Measurements from ENCODE around the gene UBE2N.
A peak's percentile ranks its signal among the peaks of the same experiment; 100 is the strongest.
"Not testable (repeated sequence)": the region's sequence is repeated elsewhere in the genome, so short reads cannot be mapped to it uniquely, and the experiment has no call there.

Gene UBE2N

GRCh38 chr12:93409343-93410187 lies 32.2 kb downstream of the UBE2N start:
- DNase-seq = not testable (repeated sequence)

DNA sequence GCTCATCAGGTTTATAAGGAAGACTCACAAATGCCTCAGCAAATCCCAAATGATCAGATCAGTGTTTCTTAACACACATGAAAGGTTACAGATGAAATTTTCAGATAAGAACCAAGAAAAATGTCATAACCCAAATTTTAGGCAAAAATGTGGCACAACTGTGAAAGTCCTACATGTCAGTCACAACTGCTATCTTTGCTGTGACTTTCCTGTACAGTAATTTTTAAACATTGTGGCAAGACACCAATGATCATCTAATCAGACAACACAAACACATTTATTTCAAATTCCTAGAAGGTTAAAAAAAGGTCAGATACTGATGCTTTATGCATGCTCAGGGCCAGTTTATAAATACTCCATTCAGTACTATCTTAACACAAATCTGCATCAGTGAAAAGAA lies 32.9 kb downstream of the UBE2N start:
- no peak for DNase-seq

- no peak for DNase-seq
These were observed 33.8 kb downstream of the UBE2N start for GRCh38 chr12:93407963-93408283.

DNA sequence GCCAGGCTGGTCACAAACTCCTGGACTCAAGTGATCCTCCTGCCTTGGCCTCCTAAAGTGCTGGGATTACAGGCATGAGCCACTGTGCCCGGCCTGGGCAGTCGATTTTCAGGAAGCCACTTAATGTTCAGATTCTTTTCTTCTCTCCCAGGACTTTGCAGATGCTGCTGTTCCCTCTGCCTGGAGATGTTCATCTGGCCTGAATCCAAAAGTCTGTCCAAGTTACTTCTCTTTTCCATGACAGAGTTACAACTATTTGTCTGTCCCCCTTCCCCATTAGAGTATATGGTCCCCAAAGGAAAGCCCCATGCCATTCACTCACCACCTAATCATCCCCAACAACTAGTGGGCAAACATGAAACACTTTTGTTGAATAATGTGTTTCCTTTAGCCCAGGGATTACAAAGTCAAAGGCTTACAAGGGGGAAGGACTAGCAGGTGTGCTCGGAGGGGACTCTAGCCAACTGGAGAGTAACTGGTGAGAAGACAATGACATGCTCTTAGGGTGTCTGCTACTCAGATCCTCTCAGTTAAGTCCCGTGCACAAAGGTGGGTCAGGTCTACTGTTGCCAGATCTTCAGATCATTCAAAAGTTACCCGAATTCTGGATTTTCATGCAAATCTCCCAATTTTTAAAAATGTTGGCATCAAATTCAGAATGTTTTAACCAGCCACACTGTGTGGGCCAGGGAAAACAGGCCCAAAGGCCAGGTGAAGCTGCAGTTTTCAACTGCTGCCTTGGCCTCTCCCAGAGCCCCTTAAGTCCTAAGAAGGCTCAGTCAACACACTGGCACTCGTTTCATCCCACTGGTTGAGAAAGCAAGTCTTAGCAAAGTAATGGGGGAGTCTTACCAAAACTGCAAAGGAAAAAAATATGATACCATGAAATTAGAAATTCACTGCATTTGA lies 34.4 kb downstream of the UBE2N start:
- DNase-seq = no peak

DNA sequence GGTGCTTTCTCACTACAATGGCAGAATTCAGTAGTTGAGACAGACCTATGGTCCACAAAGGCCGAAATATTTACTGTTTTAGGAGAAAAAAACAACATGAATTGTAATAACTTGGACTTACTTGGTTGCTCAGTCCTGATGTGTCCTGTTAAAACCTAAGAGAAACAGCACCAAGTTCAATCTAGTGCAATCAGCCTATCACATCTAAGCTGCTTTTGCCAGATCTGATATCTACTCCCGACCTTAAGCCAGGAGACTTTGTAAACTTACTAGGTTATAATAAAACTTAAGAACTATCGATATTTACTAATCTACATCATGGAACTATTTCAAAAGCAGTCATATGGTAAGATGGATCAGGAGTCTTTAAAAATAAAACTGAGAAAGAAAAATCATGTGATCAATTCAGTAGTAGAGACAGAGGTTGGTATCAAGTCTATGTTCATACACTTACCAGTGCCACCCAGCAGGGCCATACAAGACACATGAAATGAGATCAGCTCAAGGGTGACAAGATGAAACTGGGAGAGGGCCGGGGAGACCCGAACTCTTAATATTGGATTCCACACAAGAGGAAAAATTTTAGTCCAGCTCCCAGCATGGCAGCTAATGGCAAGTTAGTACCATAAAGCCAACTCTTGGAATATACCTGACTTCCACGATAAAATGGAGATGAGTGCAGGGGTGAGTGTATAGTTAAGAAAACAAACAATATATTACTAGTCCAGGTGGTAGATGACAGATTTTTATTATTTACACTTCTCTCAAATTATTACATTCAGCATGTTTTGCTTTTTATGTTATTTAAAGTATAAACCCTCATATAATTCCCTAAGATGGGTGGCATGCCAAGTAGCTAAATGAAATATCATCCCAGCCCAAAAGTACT lies 36.5 kb downstream of the UBE2N start:
- DNase-seq = no peak

GRCh38 chr12:93403988-93404803 lies 37.6 kb downstream of the UBE2N start:
- DNase-seq = no peak

DNA sequence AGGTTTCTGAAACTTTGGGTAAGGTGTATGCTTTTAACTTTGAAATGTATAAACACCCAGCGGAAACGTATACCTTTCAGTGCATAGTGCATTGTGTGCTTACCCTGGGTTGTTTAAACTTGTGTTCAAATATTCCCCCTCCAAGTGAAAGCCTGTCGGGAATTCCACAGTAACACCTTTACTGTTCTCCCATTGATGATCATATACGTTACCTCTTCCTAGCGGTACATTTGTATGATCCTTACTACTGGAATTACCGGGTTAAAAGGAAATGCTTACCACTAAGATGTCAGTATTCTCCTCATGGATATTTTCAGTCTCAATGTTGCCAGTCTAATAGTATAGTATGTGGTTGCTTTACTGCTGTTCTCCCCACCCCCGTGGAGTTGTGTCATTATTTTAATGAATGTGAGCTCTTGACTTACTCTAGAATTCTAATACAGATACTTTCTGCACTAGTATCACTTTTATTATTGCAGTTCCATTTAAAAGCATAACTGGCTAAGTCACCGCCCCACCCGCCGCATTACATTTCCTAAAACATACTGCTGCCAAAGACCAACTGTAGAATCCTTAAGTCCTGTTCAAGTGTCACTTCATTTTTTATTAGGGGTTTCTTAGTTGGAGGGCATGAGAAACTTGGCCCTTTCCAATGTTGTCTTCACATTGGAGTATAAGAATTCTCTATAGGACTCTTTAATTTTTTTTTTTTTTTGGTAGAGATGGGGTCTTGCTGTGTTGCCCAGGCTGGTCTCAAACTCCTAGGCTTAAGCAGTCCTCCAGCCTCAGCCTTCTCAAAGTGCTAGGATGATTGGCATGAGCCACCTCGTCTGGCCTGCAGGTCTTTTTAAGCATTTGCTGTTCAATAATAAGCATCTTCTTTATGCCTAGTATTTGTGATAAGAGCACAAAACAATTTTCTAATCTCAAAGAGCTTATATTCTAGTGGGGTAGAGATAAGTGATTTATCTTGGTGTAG lies 39.1 kb downstream of the UBE2N start:
- no peak for DNase-seq

- DNase-seq = not testable (repeated sequence)
These were observed 42.4 kb downstream of the UBE2N start for GRCh38 chr12:93399183-93399863.

DNA sequence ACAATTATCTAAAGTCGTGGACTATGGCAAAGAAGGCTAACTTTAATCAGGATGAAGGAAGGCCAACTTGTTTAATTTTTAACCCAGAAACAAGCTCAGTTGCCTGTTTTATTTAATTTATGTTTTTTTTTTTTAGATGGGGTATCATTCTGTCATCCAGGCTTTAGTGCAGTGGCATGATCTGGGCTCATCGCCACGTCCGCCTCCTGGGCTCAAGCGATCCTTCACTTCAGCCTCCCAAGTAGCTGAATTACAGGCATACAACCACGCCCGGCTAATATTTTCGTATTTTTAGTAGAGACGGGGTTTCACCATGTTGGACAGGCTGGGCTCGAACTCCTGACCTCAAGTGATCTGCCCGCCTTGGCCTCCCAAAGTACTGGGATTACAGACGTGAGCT lies 44.3 kb downstream of the UBE2N start:
- DNase-seq = no peak

DNA sequence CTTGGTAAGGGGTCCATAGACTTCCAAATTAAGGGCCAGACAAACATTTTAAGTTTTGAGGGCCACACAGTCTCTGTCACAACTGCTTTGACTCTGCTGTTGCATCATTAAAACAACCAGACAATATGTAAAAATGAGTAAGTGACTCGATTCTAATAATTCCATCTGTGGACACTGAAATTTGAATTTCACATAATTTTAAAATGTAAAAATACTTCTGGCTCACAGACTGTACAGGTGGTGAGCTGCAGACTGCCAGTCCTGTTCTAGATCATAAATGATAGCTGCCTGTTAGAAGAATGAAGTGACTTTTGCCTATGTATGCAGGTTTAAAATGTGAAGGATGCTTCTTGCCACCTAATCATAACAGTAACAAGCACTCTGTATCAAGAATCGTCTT lies 48.3 kb downstream of the UBE2N start:
- DNase-seq = no peak

GRCh38 chr12:93390549-93391297 lies 51.0 kb downstream of the UBE2N start:
- no peak for DNase-seq

- no peak for DNase-seq
These were observed 51.7 kb downstream of the UBE2N start for GRCh38 chr12:93390031-93390430.

GRCh38 chr12:93387780-93388179 lies 54.0 kb downstream of the UBE2N start:
- no peak for DNase-seq

DNA sequence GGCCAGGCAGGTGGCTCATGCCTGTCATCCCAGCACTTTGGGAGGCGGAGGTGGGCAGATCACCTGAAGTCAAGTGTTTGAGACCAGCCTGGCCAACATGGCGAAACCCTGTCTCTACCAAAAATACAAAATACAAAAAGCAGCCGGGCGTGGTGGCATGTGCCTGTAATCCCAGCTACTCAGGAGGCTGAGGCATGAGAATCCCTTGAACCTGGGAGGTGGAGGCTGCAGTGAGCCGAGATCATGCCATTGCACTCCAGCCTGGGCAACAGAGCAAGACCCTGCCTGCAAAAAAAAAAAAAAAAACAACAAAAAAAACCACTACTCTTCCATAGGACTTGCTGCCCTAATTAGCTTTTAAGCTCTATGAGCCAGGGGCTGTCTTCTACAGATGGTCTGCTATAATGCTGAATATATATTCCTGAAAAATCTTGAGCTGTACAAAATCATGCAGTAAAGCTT lies 59.7 kb downstream of the UBE2N start:
- DNase-seq = not testable (repeated sequence)

DNA sequence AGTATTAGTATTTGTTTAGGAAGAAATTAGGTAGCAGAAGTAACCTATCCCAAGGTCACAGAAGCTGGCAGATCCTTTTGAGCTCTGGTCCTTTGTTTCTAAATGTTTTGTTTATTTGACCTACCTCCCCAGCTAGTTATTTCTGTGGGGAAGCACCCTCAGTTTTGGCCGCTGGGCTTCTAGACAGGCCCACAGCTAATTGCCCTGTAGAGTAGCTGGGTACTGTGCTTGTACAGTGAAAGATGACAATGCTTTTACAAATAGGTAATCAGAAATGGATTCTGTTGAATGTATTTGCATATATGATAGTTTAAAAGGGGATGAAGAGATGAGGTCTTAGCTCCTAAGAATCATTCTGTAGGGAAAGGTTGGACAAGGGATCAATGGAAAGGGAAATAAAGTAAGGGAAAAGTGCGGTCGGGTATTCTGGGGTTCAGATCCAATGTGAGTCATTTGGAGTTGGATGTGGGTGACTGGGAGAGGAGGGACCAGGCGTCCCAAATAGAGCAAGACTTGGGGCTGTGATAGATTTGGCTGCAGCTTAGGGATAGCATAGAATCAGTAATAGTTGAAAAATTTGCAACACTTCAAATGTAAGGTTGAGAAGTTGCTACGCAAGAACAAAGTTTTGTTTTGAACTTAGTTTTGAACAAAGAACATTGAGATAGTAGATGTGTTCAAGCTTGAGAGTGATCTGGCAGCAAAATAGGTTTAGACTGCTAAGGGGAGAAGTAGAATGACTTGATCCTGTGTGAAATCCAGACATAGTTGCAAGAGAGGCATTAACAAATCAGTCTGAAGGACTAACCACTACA lies 60.4 kb downstream of the UBE2N start:
- no peak for DNase-seq

GRCh38 chr12:93380480-93381121 lies 61.1 kb downstream of the UBE2N start:
- DNase-seq = peak; percentile 57

GRCh38 chr12:93379981-93380361 lies 61.8 kb downstream of the UBE2N start:
- DNase-seq = no peak

Data from NCI-H2227 treated with DMSO at 0.1 percent for 48 hours (cell line).